Sciatic nerve (tissue), 2 donors: Measurements from ENCODE around the gene ZWILCH. TPM values are rescaled to one million over a fixed set of nuclear protein-coding genes. Genes with fewer than 3 reads are reported as not detected.
"Not testable (repeated sequence)": the region's sequence is repeated elsewhere in the genome, so short reads cannot be mapped to it uniquely, and the experiment has no call there.

Source experiments
- ATAC-seq: fragments of 200-7000 bp; cut with Tn5 transposase; one replicate; pipeline ENCODE4 v1.9.1; 2020; ENCODE audit warnings: mild to moderate bottlenecking, moderate library complexity
- DNase-seq: peaks from one replicate; pipeline ENCODE4 v3.0.0-alpha.2; 2020; ENCODE audit warnings: low spot score
- intact Hi-C: fragments of 100-400 bp; cut with DNase I; formaldehyde crosslinking; loops from one replicate; pipeline ENCODE4 v1.14.2; 2022
- total RNA-seq: library from RNA; stranded (reverse); fragmentation: NEBNext Ultra II Directional; extraction: Animal tissue kit (Norgen Biotek cat#: 25700); gene quantifications from one replicate; pipeline ENCODE4 v1.2.1, GENCODE V29; 2021
- donor health status: DM: no; HTN: no; CAD: no.
- donor health status: DM: no; HTN: no; CAD: no.

ZWILCH gene
- total RNA-seq, 1 donor from 2014 or later = 3.9 TPM

- ATAC-seq = no peak
- peak; percentile 13 for DNase-seq
- intact Hi-C loops = no loop called here
Observed at GRCh38 chr15:66570842-66571478, 65.8 kb downstream of the ZWILCH start.

DNA sequence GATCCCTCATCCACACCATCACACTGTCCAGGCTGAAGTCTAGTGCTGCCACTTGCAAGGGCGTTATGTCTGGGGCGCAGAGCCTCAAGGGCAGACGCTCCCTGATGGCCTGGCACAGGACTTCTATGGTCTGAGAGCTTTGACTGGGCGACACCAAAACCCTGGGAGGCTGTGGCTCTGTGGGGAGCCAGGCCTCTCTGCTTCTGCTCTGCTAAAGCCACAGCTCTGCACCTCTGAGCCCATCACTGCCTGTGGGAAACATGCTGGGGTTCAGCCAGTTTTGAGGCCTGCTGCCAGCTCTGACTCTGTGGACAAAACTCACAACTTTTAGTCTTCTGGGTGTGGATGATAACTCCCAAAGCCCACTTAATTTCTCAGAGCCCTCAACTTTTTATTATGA is 67.0 kb downstream of the ZWILCH start:
- ATAC-seq = no peak
- intact Hi-C loops = no loop called here
- peak; percentile 32 for DNase-seq

- peak; percentile 37 for DNase-seq
- no peak for ATAC-seq
- intact Hi-C loops = no loop called here
Observed at GRCh38 chr15:66573348-66573718, 68.2 kb downstream of the ZWILCH start.

DNA sequence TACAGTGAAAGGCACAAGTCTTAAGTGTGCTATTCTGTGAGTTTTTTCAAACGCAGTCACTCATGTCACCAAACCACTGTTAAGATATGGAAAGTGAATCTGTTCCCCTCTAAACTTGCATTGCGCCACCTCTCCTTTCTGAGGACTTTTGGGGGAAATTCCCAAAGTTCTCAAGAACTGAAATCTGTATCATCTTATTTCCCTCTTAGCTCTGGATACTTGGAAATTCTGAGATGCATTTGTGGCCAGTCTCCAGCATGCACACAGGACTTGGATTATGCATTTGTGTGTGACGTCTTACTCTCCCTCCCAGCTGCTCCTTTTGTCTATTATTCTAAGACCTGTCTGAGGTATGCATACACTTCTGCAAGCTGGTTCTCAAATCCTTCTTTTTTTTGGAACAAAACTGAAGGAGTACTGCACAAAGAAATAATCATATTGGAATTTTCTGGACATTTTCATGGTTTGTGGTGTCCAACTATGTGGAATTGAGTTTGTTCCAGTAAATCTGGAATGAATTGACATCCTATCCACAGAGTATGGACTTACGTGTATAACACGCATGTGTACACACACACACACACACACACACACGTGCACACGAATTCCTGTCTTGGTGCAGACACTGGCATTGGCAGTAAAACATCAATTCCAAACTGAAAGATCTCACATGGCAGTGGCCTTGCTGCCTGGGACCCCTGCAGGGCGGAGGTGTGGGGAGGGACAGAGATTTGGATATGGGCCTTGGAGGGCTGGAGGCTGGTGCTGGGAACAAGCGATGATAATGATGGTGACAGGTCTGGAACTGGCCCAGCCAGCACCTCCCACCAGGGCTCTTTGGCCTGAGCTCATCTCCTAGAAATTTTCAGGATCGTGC is 68.8 kb downstream of the ZWILCH start:
- DNase-seq (no peak), ATAC-seq (peak; percentile 49)
- intact Hi-C loops = no loop called here

DNA sequence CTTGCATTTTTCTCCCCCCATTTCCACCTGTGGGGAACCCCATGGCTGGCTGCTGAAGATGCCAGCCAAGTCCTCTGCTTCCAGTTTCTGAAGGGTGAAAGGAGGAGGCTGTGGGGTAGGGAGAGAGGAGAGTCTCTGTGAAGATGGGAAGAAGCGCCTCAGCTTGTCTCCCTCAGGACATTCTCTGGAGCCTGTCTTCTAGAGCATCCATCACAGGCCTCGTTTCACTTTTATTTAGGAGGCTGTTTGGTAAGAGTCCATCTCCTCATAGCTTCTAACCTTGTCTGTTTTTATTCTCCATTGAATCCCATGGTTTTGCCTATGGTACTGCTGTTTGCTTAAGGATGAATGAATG is 69.4 kb downstream of the ZWILCH start:
- DNase-seq (no peak), ATAC-seq (peak; percentile 24)
- intact Hi-C loops = no loop called here

DNA sequence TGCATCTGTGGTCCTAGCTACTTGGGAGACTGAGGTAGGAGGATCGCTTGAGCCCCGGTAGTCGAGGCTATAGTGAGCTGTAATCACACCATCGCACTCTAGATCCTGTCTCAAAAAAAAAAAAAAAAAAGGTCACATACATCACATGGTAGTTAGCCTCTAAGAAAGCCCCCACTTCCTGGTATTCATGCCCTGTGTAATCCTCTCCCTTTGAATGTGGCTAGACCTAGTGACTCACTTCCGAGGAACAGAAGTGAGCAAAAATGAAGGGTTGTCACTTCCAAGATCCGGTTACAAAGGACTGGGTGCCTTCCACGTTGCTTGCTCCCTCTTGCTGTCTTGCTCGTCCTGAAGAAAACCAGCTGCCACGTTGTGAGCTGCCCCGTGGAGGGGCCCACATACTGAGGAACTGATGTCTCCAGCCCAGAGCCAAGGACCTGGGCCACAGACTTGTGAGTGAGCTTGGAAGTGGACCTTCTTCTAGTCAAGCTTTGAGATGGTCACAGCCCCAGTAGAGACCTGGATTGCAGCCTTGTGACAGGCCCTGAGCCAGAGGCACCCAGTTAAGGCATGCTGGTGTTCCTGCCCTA is 73.3 kb downstream of the ZWILCH start:
- DNase-seq = no peak
- no peak for ATAC-seq
- intact Hi-C loops = no loop called here

GRCh38 chr15:66580643-66581042 is 75.5 kb downstream of the ZWILCH start:
- DNase-seq = no peak
- intact Hi-C loops = no loop called here
- ATAC-seq = peak; percentile 74

DNA sequence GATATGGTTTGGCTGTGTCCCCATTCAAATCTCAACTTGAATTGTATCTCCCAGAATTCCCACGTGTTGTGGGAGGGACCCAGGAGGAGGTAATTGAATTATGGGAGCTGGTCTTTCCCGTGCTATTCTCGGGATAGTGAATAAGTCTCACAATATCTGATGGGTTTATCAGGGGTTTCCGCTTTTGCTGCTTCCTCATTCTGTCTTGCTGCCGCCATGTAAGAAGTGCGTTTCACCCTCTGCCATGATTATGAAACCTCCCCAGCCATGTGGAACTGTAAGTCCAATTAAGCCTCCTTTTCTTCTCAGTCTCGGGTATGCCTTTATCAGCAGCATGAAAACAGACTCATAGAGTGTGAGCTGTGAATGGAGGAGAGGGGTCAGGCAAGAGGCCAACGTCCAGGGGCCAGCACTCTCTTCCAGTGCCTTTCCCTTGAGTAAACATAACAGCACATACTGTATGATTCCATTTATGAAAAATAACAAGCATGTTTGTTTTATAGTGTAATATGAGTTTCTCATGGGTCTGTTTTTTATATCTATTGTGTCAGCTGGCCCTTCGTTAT is 76.9 kb downstream of the ZWILCH start:
- ATAC-seq = no peak
- no peak for DNase-seq
- intact Hi-C loops = no loop called here

GRCh38 chr15:66586155-66586976 is 81.2 kb downstream of the ZWILCH start:
- DNase-seq (no peak), ATAC-seq (no peak)
- intact Hi-C loops = no loop called here

DNA sequence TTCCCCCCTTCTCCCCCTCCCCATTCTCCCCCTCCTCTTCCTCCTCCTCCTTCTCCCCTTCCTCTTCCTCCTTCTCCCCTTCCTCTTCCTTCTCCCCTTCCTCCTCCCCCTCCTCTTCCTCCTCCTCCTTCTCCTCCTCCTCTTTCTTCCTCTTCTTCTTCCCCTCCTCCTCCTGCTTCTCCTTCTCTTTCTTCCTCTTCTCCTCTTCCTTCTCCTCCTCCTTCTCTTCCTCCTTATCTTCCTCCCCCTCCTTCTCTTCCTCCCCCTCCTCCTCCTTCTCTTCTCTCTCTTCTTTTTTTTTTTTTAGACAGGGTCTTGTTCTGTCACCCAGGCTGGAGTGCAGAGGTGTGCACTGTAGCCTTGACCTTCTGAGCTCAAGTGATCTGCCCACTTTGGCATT is 81.9 kb downstream of the ZWILCH start:
- ATAC-seq (no peak), DNase-seq (no peak)
- intact Hi-C loops = no loop called here

GRCh38 chr15:66587749-66588148 is 82.6 kb downstream of the ZWILCH start:
- intact Hi-C loops = no loop called here
- no peak for ATAC-seq
- DNase-seq = no peak

- DNase-seq = no peak
- intact Hi-C loops = no loop called here
- no peak for ATAC-seq
Observed at GRCh38 chr15:66588537-66588936, 83.4 kb downstream of the ZWILCH start.

GRCh38 chr15:66588971-66589370 is 83.8 kb downstream of the ZWILCH start:
- no peak for DNase-seq
- intact Hi-C loops = no loop called here
- no peak for ATAC-seq

DNA sequence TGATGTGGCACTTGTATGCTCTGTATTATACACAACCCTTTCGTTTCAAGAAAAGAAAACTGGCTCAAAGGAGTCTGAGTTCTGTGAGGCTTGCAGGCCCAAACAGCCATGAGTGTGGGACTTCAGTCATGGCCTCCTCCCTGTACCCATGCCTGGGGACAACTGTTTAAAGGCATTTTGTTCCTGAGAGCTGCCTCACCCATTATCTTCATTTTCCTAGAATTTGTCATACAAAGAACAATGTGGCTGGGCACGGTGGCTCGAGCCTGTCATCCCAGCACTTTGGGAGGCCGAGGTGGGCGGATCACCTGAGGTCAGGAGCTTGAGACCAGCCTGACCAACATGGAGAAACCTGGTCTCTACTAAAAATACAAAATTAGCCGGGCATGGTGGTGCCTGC is 84.3 kb downstream of the ZWILCH start:
- ATAC-seq, intact Hi-C loops, DNase-seq: not testable (repeated sequence)

DNA sequence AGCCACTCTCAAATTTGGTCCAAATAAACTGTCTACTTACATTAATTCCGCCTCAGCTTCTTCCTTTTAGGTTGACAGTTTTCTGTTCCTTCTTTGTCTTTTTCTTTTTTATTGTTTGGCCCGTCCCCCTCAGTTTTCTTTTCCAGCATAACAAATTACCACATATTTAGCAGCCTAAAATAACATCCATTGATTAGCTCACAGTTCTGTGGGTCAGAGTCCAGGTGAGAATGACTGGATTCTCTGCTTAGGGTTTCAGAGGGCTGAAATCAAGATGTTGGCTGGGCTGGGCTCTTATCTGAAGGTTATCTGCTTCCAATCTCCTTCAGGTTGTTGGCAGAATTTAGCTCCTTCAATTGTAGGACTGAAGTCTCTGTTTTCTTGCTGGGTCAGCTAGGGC is 85.3 kb downstream of the ZWILCH start:
- intact Hi-C loops = no loop called here
- no peak for DNase-seq
- no peak for ATAC-seq

DNA sequence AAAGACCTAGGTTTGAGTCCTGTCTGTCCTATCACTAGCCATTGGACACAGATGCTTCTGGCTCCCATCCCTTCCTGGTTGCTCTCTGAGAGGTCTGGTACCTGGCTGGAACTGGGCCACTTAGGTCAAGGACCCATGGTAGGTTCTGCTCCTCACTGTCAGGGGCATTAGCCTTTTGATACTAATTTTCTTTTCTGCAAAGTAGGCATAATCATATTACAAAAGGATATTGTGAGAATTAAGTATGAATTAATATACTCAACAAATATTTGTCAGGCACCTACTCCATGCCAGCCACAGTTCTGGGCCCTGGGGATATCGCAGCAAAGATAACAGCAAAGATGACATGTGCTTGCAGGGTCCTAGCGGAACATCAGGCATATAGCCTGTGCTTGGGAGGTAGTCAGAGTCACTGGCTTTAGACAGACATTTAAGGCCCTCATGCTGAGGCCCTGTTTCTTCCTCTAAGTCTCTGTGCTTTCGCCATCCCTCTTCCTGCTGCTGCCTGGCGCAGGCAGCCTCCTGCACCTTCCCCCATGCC is 86.3 kb downstream of the ZWILCH start:
- intact Hi-C loops = no loop called here
- DNase-seq (no peak), ATAC-seq (no peak)

DNA sequence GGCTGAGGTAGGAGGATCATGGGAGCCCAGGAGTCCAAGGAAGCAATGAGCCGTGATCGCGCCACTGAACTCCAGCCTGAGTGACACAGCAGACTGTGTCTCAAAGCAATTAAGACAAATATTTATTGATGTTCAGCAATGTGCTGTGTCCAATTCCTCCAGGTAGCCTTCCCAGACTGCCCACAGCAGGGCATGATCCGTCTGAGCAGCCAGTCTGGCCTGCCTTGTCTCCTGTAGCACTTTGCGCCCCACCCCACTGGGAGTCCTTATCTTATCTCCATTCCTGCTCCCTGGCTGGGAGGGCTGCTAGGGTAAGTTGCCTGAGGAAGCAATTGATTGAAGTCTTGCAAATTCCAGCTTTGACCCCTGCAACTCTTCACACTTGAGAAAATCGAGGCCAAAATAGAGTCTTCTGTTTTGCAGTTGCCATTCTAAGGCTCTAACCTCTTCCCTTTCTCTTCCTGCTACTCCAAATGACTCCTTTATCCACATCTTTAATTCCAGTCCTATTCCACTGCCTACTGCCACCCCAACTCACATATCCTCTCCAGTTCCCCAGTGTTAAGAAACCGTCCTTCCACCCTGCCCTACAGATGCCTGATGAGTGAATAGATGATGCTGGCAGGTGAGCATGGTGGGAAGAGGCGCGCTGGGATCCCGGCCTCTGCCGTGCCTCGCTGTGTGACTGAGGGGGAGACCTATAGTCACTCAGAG is 87.5 kb downstream of the ZWILCH start:
- ATAC-seq = no peak
- intact Hi-C loops = no loop called here
- DNase-seq = no peak

DNA sequence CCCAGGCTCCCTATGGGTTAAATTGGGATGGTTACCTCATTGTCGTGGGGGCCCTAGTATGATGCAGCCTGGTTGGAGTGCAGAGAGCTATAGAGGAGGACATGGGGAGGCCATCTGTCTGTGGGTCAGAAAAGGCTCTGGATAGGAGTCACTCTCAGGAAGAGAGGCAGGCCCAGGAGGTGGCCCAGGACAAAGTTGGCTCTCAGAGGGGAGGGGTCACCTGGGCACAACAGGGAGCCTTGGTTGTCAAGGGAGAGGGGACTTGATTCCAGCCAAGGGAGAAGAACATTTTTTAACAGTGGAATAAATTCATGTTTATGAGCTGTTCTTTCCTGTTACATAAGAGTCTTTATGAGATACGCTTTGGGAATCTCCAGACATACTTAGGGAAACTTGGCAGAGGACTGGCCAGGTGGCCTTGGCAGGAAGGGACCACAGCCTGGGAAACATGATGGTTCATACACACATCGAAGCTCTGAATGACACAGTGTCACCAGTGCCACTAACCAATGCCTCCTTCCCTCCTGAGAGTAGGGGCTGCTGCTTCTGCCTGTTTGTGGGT is 88.2 kb downstream of the ZWILCH start:
- ATAC-seq = no peak
- intact Hi-C loops = no loop called here
- no peak for DNase-seq
